ENCODE measurements around the gene EEF1AKMT3.
"Not testable (repeated sequence)": the region's sequence is repeated elsewhere in the genome, so short reads cannot be mapped to it uniquely, and the experiment has no call there.

The EEF1AKMT3 gene

DNA sequence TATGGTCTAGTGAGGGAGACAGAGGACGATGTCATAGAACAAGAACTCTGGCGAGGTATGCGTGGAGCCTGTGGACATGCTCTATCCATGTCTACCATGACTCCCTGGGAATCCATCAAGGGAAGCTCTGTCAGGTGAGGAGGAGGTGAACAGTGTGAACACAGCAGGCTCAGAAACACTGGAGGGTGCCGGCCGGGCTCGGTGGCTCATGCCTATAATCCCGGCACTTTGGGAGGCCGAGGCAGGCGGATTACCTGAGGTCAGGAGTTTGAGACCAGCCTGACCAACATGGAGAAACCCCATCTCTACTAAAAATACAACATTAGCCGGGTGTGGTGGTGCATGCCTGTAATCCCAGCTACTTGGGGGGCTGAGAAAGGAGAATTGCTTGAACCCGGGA is 2.2 kb downstream of the EEF1AKMT3 start:
- H2BK5ac ChIP-seq (ENCODE audit: low read length); H2AK5ac ChIP-seq (ENCODE audit: low read depth, low read length); H2AFZ ChIP-seq (ENCODE audit: low read length); H4K8ac ChIP-seq (ENCODE audit: low read depth, low read length); H4K91ac ChIP-seq (ENCODE audit: low read depth, low read length, poor library complexity); H3K4me3 ChIP-seq (ENCODE audit: low read length in 2 of 2); H3K4me2 ChIP-seq (ENCODE audit: insufficient read depth, low read length, poor library complexity, severe bottlenecking); H3K4ac ChIP-seq (ENCODE audit: low read length); H3K9ac ChIP-seq (ENCODE audit: low read depth, low read length, poor library complexity); H3K23ac ChIP-seq (ENCODE audit: low read depth, low read length, poor library complexity); H3K27me3 ChIP-seq (ENCODE audit: control insufficient read depth in 3 of 3, insufficient read depth in 3 of 3, low read depth in 1 of 3, low read length in 3 of 3); H3K9me3 ChIP-seq (replicated peaks in 1 of 2; ENCODE audit: control insufficient read depth in 2 of 2, insufficient read depth in 1 of 2, low read depth in 1 of 2, low read length in 2 of 2); H2BK12ac ChIP-seq (ENCODE audit: low read length); H3K14ac ChIP-seq (ENCODE audit: low read length); H3K79me1 ChIP-seq (ENCODE audit: low read depth, low read length); H3K18ac ChIP-seq (ENCODE audit: low read length); H3K4me1 ChIP-seq (ENCODE audit: control insufficient read depth in 2 of 2, insufficient read depth in 1 of 2, low read depth in 1 of 2, low read length in 2 of 2); DNase-seq (ENCODE audit: low spot score); H2BK15ac ChIP-seq (ENCODE audit: low read length); H3K27ac ChIP-seq (replicated peaks; ENCODE audit: low read length); H2BK120ac ChIP-seq (ENCODE audit: low read depth, low read length): not testable (repeated sequence)
- WGBS, 2 donors (ENCODE audit: extremely low coverage in 2 of 2, insufficient read length in 2 of 2, insufficient replicate concordance in 1 of 2) = no CpG with 5 or more reads among the region's 11 CpGs
- H3K36me3 ChIP-seq (replicated peaks in 1 of 2; ENCODE audit: control insufficient read depth in 2 of 2, insufficient read depth in 2 of 2, low read length in 2 of 2) = peaks cover 2 to 30% of the 10 kb centered on the region in 2 donors

DNA sequence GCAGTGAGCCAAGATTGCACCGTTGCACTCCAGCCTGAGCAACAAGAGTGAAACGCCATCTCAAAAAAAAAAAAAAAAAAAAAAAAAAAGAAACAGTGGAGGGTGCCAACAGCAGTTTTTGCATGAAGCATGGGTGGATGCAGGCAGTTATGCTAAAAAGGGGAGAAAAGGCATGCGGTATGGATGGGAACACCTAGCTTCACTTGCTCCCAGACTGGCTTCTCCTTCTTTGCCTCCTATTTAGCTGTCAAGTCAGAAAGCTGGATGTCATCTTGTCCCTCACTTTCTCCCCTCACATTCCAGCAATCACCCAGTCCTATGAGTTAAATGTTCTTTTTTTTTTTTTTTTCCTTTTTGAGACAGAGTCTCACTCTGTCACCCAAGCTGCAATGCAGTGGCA is 2.6 kb downstream of the EEF1AKMT3 start:
- H3K4me3 ChIP-seq (ENCODE audit: low read length in 2 of 2) = no peak overlapping the region
- H3K9me3 ChIP-seq (replicated peaks in 1 of 2; ENCODE audit: control insufficient read depth in 2 of 2, insufficient read depth in 1 of 2, low read depth in 1 of 2, low read length in 2 of 2) = no peaks in the 10 kb centered on the region
- no CpG with 5 or more reads among the region's 3 CpGs for WGBS, 2 donors (ENCODE audit: extremely low coverage in 2 of 2, insufficient read length in 2 of 2, insufficient replicate concordance in 1 of 2)
- H2BK12ac ChIP-seq (ENCODE audit: low read length) = no peak overlapping the region
- no peak overlapping the region for H3K14ac ChIP-seq (ENCODE audit: low read length)
- no peaks in the 10 kb centered on the region for H3K79me1 ChIP-seq (ENCODE audit: low read depth, low read length)
- H2AFZ ChIP-seq (ENCODE audit: low read length) = no peak overlapping the region
- H3K4me2 ChIP-seq (ENCODE audit: insufficient read depth, low read length, poor library complexity, severe bottlenecking) = no peak overlapping the region
- no peak overlapping the region for H2BK15ac ChIP-seq (ENCODE audit: low read length)
- no peak overlapping the region for H3K4ac ChIP-seq (ENCODE audit: low read length)
- no peak overlapping the region for H3K18ac ChIP-seq (ENCODE audit: low read length)
- no peak overlapping the region for H2BK120ac ChIP-seq (ENCODE audit: low read depth, low read length)
- no peak overlapping the region for H3K9ac ChIP-seq (ENCODE audit: low read depth, low read length, poor library complexity)
- H3K36me3 ChIP-seq (replicated peaks in 1 of 2; ENCODE audit: control insufficient read depth in 2 of 2, insufficient read depth in 2 of 2, low read length in 2 of 2) = peaks cover 0 to 29% of the 10 kb centered on the region in 2 donors
- H2AK5ac ChIP-seq (ENCODE audit: low read depth, low read length) = no peak overlapping the region
- no peak overlapping the region for H2BK5ac ChIP-seq (ENCODE audit: low read length)
- peaks cover 4 to 9% of the 10 kb centered on the region in 2 donors for H3K4me1 ChIP-seq (ENCODE audit: control insufficient read depth in 2 of 2, insufficient read depth in 1 of 2, low read depth in 1 of 2, low read length in 2 of 2)
- H4K91ac ChIP-seq (ENCODE audit: low read depth, low read length, poor library complexity) = no peak overlapping the region
- no peak for DNase-seq (ENCODE audit: low spot score)
- no peak overlapping the region for H3K27ac ChIP-seq (replicated peaks; ENCODE audit: low read length)
- no peak overlapping the region for H3K23ac ChIP-seq (ENCODE audit: low read depth, low read length, poor library complexity)
- no peaks in the 10 kb centered on the region for H3K27me3 ChIP-seq (ENCODE audit: control insufficient read depth in 3 of 3, insufficient read depth in 3 of 3, low read depth in 1 of 3, low read length in 3 of 3)
- no peak overlapping the region for H4K8ac ChIP-seq (ENCODE audit: low read depth, low read length)

DNA sequence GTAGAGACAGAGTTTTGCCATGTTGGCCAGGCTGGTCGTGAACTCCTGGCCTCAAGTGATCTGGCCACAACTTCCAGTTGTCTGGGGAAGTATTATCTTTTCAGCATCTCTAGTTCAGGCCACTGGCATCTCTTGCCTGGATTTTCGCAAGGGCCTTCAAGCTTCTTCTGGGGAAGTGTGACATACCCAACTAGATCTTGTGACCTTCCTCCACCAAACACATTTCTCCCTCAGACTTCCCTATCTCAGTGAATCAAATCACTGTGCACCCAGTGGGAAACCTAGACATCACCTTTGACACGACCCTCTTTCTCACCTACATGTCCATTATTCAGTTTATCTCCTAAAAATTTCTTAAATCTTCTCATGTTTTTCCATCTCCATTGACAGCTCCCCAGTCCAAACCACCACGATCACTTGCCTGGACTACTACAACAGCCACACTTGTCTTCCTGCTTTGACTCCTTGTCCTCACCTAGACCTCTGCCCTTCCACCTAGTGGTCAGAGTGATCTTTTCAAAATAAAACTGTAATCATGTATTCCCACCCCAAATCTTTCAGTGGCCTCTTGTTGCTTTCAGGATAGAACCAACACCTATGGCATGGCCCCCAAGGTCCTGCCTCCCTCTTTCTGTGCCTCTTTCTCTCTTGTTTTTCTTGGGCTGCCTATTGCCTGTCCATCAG is 3.3 kb downstream of the EEF1AKMT3 start:
- H3K79me1 ChIP-seq (ENCODE audit: low read depth, low read length) = no peaks in the 10 kb centered on the region
- no peak overlapping the region for H2AK5ac ChIP-seq (ENCODE audit: low read depth, low read length)
- no peak overlapping the region for H2BK120ac ChIP-seq (ENCODE audit: low read depth, low read length)
- H2BK12ac ChIP-seq (ENCODE audit: low read length) = no peak overlapping the region
- no peak overlapping the region for H3K4me2 ChIP-seq (ENCODE audit: insufficient read depth, low read length, poor library complexity, severe bottlenecking)
- no peak overlapping the region for H3K9ac ChIP-seq (ENCODE audit: low read depth, low read length, poor library complexity)
- H3K14ac ChIP-seq (ENCODE audit: low read length) = no peak overlapping the region
- no peak overlapping the region for H3K23ac ChIP-seq (ENCODE audit: low read depth, low read length, poor library complexity)
- H3K27ac ChIP-seq (replicated peaks; ENCODE audit: low read length) = no peak overlapping the region
- H3K18ac ChIP-seq (ENCODE audit: low read length) = no peak overlapping the region
- H2AFZ ChIP-seq (ENCODE audit: low read length) = no peak overlapping the region
- no peak for DNase-seq (ENCODE audit: low spot score)
- no peak overlapping the region for H3K4me3 ChIP-seq (ENCODE audit: low read length in 2 of 2)
- no peaks in the 10 kb centered on the region for H3K27me3 ChIP-seq (ENCODE audit: control insufficient read depth in 3 of 3, insufficient read depth in 3 of 3, low read depth in 1 of 3, low read length in 3 of 3)
- H3K9me3 ChIP-seq (replicated peaks in 1 of 2; ENCODE audit: control insufficient read depth in 2 of 2, insufficient read depth in 1 of 2, low read depth in 1 of 2, low read length in 2 of 2) = no peaks in the 10 kb centered on the region
- no CpG with 5 or more reads among the region's 4 CpGs for WGBS, 2 donors (ENCODE audit: extremely low coverage in 2 of 2, insufficient read length in 2 of 2, insufficient replicate concordance in 1 of 2)
- no peak overlapping the region for H4K8ac ChIP-seq (ENCODE audit: low read depth, low read length)
- H4K91ac ChIP-seq (ENCODE audit: low read depth, low read length, poor library complexity) = no peak overlapping the region
- H2BK15ac ChIP-seq (ENCODE audit: low read length) = no peak overlapping the region
- peaks cover 0 to 25% of the 10 kb centered on the region in 2 donors for H3K36me3 ChIP-seq (replicated peaks in 1 of 2; ENCODE audit: control insufficient read depth in 2 of 2, insufficient read depth in 2 of 2, low read length in 2 of 2)
- H2BK5ac ChIP-seq (ENCODE audit: low read length) = no peak overlapping the region
- H3K4me1 ChIP-seq (ENCODE audit: control insufficient read depth in 2 of 2, insufficient read depth in 1 of 2, low read depth in 1 of 2, low read length in 2 of 2) = peaks cover 4 to 9% of the 10 kb centered on the region in 2 donors
- H3K4ac ChIP-seq (ENCODE audit: low read length) = no peak overlapping the region

DNA sequence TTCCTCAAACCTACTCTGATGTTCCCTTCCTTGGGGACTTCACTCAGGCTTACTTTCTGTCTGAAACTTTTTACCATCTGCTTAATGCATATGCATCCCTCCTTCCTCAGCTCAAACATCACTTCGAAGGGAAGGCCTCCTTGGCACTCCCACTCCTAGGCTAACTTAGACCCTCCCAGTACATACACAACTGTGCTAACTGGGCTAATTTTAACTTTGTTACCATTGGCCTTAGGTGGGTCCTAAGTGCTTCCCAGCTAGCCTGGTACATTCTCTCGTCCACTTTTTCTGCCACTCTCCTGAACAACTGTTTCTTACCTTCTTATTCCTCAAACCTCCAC is 3.8 kb downstream of the EEF1AKMT3 start:
- Histone ChIP-seq H3K9me3 (replicated peaks in 1 of 2; ENCODE audit: control insufficient read depth in 2 of 2, insufficient read depth in 1 of 2, low read depth in 1 of 2, low read length in 2 of 2) (no peaks in the 10 kb centered on the region), H3K4ac (ENCODE audit: low read length) (no peak overlapping the region), H2AK5ac (ENCODE audit: low read depth, low read length) (no peak overlapping the region), H3K4me1 (ENCODE audit: control insufficient read depth in 2 of 2, insufficient read depth in 1 of 2, low read depth in 1 of 2, low read length in 2 of 2) (peaks cover 4 to 5% of the 10 kb centered on the region in 2 donors), H3K36me3 (replicated peaks in 1 of 2; ENCODE audit: control insufficient read depth in 2 of 2, insufficient read depth in 2 of 2, low read length in 2 of 2) (peaks cover 0 to 22% of the 10 kb centered on the region in 2 donors), H2BK120ac (ENCODE audit: low read depth, low read length) (no peak overlapping the region), H3K4me2 (ENCODE audit: insufficient read depth, low read length, poor library complexity, severe bottlenecking) (no peak overlapping the region), H4K91ac (ENCODE audit: low read depth, low read length, poor library complexity) (no peak overlapping the region), H2BK15ac (ENCODE audit: low read length) (no peak overlapping the region), H3K23ac (ENCODE audit: low read depth, low read length, poor library complexity) (no peak overlapping the region), H3K18ac (ENCODE audit: low read length) (no peak overlapping the region), H2AFZ (ENCODE audit: low read length) (no peak overlapping the region), H3K27ac (replicated peaks; ENCODE audit: low read length) (no peak overlapping the region), H3K4me3 (ENCODE audit: low read length in 2 of 2) (no peak overlapping the region), H3K79me1 (ENCODE audit: low read depth, low read length) (no peaks in the 10 kb centered on the region), H2BK12ac (ENCODE audit: low read length) (no peak overlapping the region), H3K9ac (ENCODE audit: low read depth, low read length, poor library complexity) (no peak overlapping the region), H4K8ac (ENCODE audit: low read depth, low read length) (no peak overlapping the region), H2BK5ac (ENCODE audit: low read length) (no peak overlapping the region), H3K14ac (ENCODE audit: low read length) (no peak overlapping the region), H3K27me3 (ENCODE audit: control insufficient read depth in 3 of 3, insufficient read depth in 3 of 3, low read depth in 1 of 3, low read length in 3 of 3) (no peaks in the 10 kb centered on the region)
- DNase-seq (ENCODE audit: low spot score) = no peak
- no CpG with 5 or more reads among the region's 2 CpGs for WGBS, 2 donors (ENCODE audit: extremely low coverage in 2 of 2, insufficient read length in 2 of 2, insufficient replicate concordance in 1 of 2)
